HTR-8/SVneo (cell line): ENCODE results near the gene HSD17B1.
"Not testable (repeated sequence)": the region's sequence is repeated elsewhere in the genome, so short reads cannot be mapped to it uniquely, and the experiment has no call there.

Experiments
- DNase-seq: peaks from one replicate; pipeline ENCODE4 v3.0.0; 2011; ENCODE audit warnings: low spot score, mixed read lengths; ENCODE audit not compliant: insufficient read length
- FAIRE-seq: peaks from 2 replicates; lab custom pipeline; 2011; peaks lifted over from hg19 to GRCh38; lab: Jason Lieb, UNC

The HSD17B1 gene

GRCh38 chr17:42545755-42546505 is 6.8 kb upstream of the HSD17B1 start:
- not testable (repeated sequence) for DNase-seq
- FAIRE-seq: peak; percentile 68

GRCh38 chr17:42547001-42547461 is 5.7 kb upstream of the HSD17B1 start:
- DNase-seq (no peak), FAIRE-seq (no peak)

- peak; percentile 88 for FAIRE-seq
These were observed 5.0 kb upstream of the HSD17B1 start for GRCh38 chr17:42547698-42548069.

GRCh38 chr17:42548070-42548837 is 4.5 kb upstream of the HSD17B1 start:
- DNase-seq: peak; percentile 54
- FAIRE-seq: peak; percentile 83

More at GRCh38 chr17:42547698-42548069, 5.0 kb upstream of the HSD17B1 start:
- DNase-seq: no peak

GRCh38 chr17:42548993-42549755 is 3.5 kb upstream of the HSD17B1 start:
- FAIRE-seq (peak; percentile 9), DNase-seq (no peak)

GRCh38 chr17:42553161-42553818 is 567 bp downstream of the HSD17B1 start:
- FAIRE-seq (no peak), DNase-seq (no peak)

DNA sequence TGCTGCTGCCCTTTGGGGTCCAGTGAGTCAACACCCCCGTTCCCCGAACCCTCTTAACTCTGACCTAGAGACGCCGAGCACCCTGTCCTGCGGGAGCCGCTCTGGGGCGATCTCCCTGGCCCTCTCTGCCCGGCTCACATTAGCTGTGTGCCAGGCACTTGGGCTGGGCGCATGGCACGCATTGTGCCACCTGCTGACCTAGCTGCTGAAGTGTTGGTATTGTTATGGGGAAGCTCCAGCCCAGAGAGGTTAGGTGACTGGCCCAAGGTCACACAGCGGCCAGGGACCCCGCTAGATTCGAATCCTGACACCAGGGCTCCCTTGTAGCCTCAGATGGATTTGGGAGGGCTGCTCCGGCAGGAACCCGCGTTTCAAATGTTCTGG is 1.1 kb downstream of the HSD17B1 start:
- no peak for FAIRE-seq
- no peak for DNase-seq

- FAIRE-seq (peak; percentile 91), DNase-seq (peak; percentile 94)
These were observed 1.8 kb downstream of the HSD17B1 start for GRCh38 chr17:42554250-42555121.

GRCh38 chr17:42555122-42555622 is 2.4 kb downstream of the HSD17B1 start:
- no peak for FAIRE-seq
- DNase-seq: no peak

DNA sequence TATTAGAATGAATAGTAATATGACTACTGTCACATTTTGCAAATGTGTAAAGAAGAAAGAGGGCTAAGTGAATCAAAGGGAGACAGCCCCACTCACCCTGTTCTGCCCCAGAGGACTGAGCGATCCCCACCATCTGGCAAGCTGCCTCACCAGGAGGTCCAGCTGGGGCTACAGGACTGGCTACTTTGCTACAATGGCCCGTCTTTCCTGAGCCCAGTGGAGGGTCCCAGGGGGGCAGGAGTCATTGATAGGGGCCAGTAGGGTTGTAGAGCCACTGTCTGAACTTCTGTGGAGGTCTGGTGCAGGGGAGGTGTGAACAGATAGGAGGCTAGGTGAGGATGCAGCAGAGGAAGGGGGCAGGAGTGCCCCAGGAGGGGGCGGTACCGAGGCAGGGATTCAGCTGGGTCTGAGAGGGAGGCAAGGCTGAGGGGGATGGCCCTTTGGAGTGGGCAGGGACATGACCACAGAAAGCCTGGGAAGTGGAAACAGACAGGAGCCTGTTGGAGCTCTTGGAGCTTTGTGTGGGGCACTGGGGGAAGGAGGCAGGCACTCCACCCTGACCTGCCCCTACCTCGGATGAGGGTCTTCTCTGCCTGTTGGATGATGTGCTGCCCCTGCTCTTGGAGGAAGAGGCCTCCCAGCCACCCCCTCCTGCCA is 3.4 kb downstream of the HSD17B1 start:
- not testable (repeated sequence) for DNase-seq

DNA sequence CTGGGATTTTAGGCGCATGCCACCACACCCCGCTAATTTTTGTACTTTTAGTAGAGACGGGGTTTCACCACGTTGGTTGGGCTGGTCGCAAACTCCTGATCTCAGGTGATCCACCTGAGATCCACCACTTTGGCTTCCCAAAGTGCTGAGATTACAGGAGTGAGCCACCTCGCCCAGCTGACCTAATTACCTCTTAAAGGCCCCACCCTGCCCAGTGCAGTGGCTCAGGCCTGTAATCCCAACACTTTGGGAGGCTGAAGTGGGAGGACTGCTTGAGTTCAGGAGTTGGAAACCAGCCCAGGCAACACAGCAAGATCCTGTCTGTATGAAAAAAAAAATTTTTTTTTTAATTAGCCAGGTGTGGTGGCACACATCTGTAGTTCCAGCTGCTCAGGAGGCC is 6.4 kb downstream of the HSD17B1 start:
- FAIRE-seq: no peak

More for the DNA sequence above, 3.4 kb downstream of the HSD17B1 start:
- peak; percentile 93 for FAIRE-seq

DNA sequence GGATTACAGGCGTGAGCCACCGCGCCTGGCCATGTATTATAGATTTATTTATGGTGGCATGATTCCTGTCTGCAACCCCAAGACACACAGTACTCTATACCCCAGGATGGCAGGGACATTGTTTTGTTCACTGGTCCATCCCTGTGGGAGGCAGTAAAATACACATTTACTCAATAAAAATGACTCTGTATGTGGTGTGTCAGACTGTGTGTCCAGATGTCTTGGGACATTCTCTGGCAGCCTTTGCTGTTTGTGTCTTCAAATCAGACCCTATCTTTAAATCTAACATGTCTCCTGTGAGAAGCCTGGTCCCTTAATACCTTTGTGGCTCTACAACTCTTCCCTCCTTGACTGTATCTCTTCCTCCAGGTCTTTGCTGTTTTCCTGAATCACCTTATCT is 7.5 kb downstream of the HSD17B1 start:
- no peak for DNase-seq
- FAIRE-seq: no peak

More for the DNA sequence above, 6.4 kb downstream of the HSD17B1 start:
- DNase-seq: no peak

GRCh38 chr17:42561897-42562387 is 9.2 kb downstream of the HSD17B1 start, which contains the start of gene COASY:
Gene COASY (plus strand): TSS chr17:42562148. CDS start chr17:42562623, 475 bp downstream.
- FAIRE-seq (peak; percentile 87), DNase-seq (peak; percentile 100)

DNA sequence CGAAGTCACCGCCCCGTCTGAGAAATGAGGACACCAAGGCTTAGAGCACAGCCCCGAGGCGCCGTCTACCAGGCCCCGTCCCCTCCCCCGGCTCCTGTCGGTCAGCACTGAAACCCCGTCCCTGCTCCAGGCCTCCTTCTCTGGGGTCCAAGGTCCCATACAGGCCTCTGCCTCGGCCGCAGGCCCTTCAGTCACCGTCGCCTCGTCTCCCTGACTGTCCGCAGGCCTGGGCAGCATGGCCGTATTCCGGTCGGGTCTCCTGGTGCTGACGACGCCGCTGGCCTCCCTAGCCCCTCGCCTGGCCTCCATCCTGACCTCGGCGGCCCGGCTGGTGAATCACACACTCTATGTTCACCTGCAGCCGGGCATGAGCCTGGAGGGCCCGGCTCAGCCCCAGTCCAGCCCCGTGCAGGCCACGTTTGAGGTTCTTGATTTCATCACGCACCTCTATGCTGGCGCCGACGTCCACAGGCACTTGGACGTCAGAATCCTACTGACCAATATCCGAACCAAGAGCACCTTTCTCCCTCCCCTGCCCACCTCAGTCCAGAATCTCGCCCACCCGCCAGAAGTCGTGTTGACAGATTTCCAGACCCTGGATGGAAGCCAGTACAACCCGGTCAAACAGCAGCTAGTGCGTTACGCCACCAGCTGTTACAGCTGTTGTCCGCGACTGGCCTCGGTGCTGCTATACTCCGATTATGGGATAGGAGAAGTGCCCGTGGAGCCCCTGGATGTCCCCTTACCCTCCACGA is 9.8 kb downstream of the HSD17B1 start:
- no peak for FAIRE-seq

DNA sequence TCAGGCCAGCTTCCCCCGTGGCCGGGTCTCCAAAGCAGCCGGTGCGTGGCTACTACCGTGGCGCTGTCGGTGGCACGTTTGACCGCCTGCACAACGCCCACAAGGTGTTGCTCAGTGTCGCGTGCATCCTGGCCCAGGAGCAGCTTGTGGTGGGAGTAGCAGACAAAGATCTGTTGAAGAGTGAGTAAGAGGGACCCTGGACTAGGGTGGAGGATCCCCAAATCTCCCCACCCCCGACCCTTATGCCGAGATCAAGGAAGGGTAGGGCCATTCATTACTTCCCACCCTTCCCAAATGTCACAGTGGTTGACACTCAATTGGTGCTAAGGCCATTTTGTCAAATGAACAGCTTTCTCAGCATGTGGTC is 10.4 kb downstream of the HSD17B1 start:
- FAIRE-seq (peak; percentile 49), DNase-seq (no peak)

More for the DNA sequence above, 9.8 kb downstream of the HSD17B1 start:
- peak; percentile 41 for DNase-seq

GRCh38 chr17:42563543-42563942 is 10.8 kb downstream of the HSD17B1 start:
- DNase-seq: no peak
- no peak for FAIRE-seq

- no peak for DNase-seq
- no peak for FAIRE-seq
These were observed 11.2 kb downstream of the HSD17B1 start for GRCh38 chr17:42563950-42564349.
